Medulla oblongata (tissue), 1 donor: Measurements from ENCODE around the gene SLC30A3.

ENCODE experiments used
- DNase-seq: peaks from one replicate; pipeline ENCODE4 v3.0.0-alpha.2; 2015; ENCODE audit errors: extremely low spot score

Gene SLC30A3

DNA sequence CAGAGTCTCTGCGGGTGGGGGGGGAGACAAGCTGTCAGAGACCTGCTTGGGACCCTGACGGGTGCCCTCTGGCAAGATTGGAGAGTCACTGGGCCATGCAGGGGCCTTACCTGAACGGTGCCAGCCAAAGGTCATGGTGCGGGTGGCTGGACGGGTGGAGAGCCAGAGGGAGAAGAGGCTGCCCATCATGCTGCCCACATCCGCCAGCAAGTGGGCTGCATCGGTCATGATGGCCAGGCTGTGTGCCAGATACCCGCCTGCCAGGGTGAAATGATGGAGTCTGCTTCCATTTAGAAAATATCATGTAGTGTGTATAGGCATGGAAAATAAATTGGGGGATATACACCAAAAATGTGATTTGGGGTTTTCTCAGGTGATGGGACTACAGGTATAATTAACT is 4.8 kb downstream of the SLC30A3 start:
- no peak for DNase-seq

GRCh38 chr2:27256855-27257454 is 5.9 kb downstream of the SLC30A3 start:
- no peak for DNase-seq

DNA sequence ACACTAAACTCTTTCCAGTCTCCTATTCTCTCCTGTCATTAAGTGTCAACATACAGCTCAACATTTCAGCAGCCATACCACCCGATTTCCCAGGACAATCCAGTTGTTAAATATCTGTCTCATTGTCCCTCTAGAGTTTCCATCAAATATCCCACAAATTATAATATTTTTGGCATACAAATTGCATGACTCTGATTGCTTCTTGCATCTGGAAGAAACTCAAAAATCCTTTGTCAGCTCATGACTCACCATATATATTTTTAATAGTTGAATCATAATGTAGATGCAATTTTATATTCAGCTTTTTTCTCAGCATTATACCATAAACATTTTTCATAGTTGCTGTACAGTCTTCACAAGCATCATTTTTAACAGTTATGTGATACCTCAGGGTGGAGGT is 7.2 kb downstream of the SLC30A3 start:
- DNase-seq: no peak

DNA sequence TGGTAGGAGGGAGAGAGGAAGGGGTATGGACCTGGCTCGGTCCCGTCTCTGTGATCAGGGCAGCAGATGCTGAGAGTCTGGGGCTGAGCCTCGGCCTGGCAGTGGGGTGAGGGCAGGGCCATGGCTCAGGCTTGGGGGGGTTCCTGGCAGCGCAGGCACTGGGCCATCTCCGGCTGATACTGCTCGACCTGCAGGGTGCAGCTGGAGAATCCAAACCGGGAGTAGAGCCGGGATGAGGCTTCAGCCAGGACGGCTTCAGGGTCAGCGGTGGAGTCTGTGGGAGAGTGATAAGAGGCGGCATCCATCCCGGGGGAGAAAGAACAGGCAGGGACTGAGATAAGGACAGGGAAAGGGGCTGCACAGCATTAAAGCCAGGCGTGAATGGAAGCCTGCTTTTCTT is 7.7 kb downstream of the SLC30A3 start:
- no peak for DNase-seq

- DNase-seq: no peak
Observed at GRCh38 chr2:27251766-27252165, 11.1 kb downstream of the SLC30A3 start.

GRCh38 chr2:27250652-27251379 is 12.0 kb downstream of the SLC30A3 start:
- DNase-seq: no peak

- DNase-seq: peak; percentile 8
Observed at GRCh38 chr2:27249891-27250651, 12.8 kb downstream of the SLC30A3 start.

DNA sequence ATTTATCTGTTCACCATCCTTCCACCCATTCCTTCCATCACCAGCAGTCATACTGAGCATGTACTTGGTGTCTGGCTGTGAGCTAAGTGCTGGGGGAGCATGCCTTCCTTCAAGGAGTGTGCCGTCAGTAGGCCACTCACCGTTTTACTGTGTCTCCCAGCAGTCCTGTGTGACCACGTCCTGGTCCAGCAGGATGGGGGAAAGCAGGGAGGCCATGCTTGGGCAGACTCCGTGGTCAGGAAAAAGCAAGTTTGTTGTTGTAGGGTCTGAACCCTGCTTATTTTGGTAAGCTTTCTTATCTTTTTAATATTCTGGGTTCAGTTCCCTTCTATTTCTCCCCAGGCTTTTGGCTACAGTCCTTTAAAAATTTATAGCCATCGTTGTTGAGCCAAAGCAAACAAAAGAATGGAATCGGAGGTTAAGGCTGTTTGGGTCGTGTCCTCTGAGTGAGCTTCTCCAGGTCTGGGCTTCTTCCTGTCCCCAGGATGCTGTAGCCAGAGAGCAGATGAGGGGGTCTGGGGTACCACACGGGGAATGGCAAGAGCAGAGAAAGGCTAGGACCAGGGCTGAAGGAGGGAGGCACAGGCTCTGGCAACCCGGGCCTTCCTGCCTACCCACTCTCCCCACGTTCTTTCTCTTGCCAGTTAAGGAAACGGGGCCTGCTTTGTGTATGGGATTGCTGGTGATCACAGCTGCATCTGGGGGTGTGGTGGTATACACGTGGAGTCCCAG is 13.5 kb downstream of the SLC30A3 start:
- no peak for DNase-seq

DNA sequence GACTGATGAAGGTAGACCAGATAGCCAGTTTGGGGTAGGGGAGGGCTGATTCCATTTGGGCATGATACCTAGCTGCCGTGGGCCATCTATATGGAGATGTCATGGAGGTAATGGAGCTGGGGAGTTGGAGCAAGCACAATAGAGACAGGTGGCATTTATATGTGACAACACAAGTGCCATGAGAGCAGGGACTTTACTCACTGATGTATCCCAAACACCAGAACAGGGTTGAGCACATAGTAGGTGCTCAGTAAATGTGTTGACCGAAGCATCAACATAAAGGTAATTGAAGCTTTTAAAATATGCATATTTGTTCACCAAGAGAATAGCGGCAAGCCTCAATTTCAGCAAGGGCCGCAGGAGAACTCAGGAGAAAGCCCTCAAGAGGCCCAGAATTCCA is 15.0 kb downstream of the SLC30A3 start:
- DNase-seq: no peak

DNA sequence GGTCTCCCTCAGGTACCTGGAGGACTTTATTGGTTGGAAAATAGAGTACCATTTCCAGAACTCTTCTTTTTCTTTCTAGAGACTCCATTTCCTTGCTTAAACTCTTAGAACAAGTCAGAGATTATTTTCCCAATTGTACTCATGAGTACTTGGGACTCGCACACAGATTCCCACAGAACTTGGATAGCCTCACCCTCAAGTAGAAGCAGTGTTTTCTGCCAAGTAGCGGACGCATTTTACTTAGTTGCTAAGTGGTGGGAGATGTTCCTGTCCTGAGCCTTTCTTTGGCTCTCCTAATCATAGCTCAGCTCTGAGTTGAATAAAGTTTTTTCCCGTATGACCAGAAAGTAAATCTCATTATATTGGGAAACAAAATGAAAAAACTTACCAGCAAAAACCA is 17.2 kb downstream of the SLC30A3 start:
- DNase-seq: peak; percentile 30

GRCh38 chr2:27245116-27245515 is 17.7 kb downstream of the SLC30A3 start:
- DNase-seq: no peak

DNA sequence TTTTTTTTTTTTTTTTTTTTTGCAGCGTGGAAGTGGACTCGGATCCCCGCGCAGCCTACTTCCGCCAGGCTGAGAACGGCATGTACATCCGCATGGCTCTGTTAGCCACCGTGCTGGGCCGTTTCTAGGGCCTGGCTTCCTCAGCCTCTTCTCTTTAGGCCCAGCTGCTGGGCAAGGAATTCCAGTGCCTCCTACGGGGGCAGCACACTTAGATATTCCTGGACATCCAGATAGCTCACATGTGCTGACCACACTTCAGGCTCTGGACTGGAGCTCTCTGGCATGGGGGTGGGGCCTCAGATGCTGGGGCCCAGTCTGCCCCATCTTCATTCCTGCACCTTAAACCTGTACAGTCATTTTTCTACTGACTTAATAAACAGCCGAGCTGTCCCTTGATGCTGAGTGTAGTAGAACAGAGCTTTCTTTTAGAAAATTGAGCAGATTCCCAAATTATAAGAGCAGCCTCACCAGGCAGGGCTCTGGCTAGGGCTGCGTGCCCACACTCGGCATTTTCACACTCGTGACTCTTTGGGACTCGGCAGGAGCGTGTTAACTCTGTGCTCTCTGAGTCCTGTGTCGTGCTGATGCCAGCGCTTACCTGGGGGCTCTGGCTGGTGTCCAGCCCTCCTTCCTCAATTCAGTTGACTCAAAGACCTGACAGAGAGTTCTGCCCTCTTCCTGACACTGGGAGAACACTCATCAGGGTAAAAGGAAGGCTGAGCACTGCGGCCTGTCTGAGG is 19.3 kb downstream of the SLC30A3 start:
- no peak for DNase-seq

GRCh38 chr2:27242614-27242951 is 20.3 kb downstream of the SLC30A3 start:
- no peak for DNase-seq

DNA sequence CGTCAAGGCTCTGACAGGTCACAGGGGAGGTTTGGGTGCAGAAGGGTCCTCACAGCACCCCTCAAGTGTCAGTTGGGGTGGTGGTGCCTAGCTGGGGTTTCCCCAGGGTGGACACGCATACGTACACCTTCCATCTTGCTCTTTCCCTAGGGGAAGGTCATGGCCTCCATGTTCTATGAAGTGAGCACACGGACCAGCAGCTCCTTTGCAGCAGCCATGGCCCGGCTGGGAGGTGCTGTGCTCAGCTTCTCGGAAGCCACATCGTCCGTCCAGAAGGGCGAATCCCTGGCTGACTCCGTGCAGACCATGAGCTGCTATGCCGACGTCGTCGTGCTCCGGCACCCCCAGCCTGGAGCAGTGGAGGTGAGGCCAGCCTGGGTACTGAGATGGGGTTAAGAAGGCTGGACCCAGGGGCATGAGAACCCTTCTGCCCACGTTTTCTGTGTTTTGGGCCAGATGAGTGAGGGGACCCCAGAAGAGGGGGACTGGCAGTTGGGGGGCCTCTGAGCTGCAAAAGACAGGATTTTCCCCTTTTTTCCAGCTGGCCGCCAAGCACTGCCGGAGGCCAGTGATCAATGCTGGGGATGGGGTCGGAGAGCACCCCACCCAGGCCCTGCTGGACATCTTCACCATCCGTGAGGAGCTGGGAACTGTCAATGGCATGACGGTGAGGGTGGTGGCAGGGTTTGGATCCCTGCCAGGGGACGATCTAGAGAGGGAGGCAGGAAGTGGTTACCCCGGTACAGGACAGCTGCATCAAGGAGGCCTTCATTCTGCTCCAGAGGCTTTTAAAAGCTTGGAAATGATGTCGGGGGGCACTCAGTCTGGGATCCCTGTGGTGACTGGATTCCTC is 20.9 kb downstream of the SLC30A3 start:
- DNase-seq: no peak

- DNase-seq: no peak
Observed at GRCh38 chr2:27240406-27240805, 22.4 kb downstream of the SLC30A3 start.

DNA sequence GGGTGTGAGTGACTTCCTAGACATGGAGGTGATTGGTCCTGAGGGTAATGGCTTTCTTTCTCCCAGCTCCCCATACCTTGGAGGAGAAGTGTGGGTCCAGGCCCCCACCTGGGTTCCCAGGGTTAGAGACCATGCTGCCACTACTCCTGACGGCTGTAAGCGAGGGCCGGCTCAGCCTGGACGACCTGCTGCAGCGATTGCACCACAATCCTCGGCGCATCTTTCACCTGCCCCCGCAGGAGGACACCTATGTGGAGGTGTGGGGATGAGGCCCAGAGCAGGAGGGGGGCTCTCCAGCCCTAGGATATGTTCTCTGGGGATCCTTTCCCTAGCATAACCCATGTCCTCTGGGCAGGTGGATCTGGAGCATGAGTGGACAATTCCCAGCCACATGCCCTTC is 23.9 kb downstream of the SLC30A3 start:
- DNase-seq: no peak

- no peak for DNase-seq
Observed at GRCh38 chr2:27237341-27237945, 25.4 kb downstream of the SLC30A3 start.

DNA sequence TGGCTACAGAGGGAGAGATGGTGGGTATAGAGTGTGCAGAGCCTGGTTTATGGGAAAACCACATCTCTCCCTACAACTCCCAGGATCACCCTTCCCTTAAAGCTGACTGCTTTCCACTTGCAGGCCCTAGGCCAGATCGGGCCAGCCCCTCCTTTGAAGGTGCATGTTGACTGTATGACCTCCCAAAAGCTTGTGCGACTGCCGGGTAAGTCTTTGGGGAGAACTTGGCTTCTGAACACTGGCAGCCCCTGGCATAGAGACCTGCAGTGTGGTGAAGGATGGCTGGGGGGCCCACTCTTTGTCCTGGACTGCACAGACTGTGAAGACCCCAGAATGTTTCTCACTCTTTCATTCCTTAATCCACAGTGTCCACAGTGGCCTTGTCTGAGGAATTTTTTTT is 26.2 kb downstream of the SLC30A3 start:
- DNase-seq: no peak

GRCh38 chr2:27236136-27236535 is 26.7 kb downstream of the SLC30A3 start:
- no peak for DNase-seq

DNA sequence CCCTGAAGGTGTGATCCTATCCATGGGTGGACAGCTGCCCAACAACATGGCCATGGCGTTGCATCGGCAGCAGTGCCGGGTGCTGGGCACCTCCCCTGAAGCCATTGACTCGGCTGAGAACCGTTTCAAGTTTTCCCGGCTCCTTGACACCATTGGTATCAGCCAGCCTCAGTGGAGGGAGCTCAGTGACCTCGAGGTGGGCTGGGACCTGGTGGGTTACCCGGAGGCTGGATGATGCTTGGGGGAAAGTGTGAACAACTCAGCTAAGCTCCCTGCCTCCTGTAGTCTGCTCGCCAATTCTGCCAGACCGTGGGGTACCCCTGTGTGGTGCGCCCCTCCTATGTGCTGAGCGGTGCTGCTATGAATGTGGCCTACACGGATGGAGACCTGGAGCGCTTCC is 29.5 kb downstream of the SLC30A3 start:
- no peak for DNase-seq
